Activated T-helper 1 cell treated with anti-CD3 and anti-CD28 coated beads, Interleukin-12 subunit alpha, Interleukin-12 subunit beta, Interleukin-2, Interleukin-4 antibody, amounts not matched to agents 30 ng/mL and 10 ng/mL and 1 ng/mL, durations not matched to agents 14 hours and 24 hours and 36 hours (primary cell): ENCODE data around the gene RXRA. TPM values are rescaled to one million over a fixed set of nuclear protein-coding genes. Genes with fewer than 3 reads are reported as not detected.

Experiments
- DNase-seq: peaks from one replicate; pipeline ENCODE4 v3.0.0; 2021; ENCODE audit warnings: low spot score
- H3K27ac Mint-ChIP-seq: one replicate; pipeline ENCODE4 v1.8.0; 2021; ENCODE audit warnings: mild to moderate bottlenecking, mixed read lengths
- H3K27me3 Mint-ChIP-seq: one replicate; pipeline ENCODE4 v1.8.0; 2022; ENCODE audit warnings: mild to moderate bottlenecking, moderate library complexity, mixed read lengths; ENCODE audit not compliant: insufficient read depth
- H3K36me3 Mint-ChIP-seq: one replicate; pipeline ENCODE4 v1.8.0; 2021; ENCODE audit warnings: low read depth, mixed read lengths
- H3K4me1 Mint-ChIP-seq: one replicate; pipeline ENCODE4 v1.8.0; 2021; ENCODE audit warnings: low read depth, mixed read lengths
- H3K4me3 Mint-ChIP-seq: one replicate; pipeline ENCODE4 v1.8.0; 2021; ENCODE audit warnings: mild to moderate bottlenecking, moderate library complexity, mixed read lengths
- H3K9me3 Mint-ChIP-seq: one replicate; pipeline ENCODE4 v1.8.0; 2021; ENCODE audit warnings: mixed read lengths
- intact Hi-C: fragments of 100-400 bp; cut with micrococcal nuclease; formaldehyde crosslinking; loops from one replicate; pipeline ENCODE4 v1.15.1; 2024
- total RNA-seq: library from RNA; stranded (reverse); gene quantifications from 2 replicates; pipeline ENCODE4 v1.2.3, GENCODE V29; 2022

The RXRA gene
- total RNA-seq, 1 donor from 2014 or later = 0.91 TPM

- H3K9me3 Mint-ChIP-seq = no peaks in the 10 kb centered on the region
- no peaks in the 10 kb centered on the region for H3K4me1 Mint-ChIP-seq
- intact Hi-C loops = loop anchor here (1.0 kb wide), 1 partner anchor 11 kb away; no protein-coding TSS in a partner anchor
- no peak overlapping the region for H3K4me3 Mint-ChIP-seq
- H3K36me3 Mint-ChIP-seq = no peaks in the 10 kb centered on the region
- no peak for DNase-seq
- H3K27me3 Mint-ChIP-seq = peaks cover 4% of the 10 kb centered on the region
- H3K27ac Mint-ChIP-seq = no peak overlapping the region
Measured at GRCh38 chr9:134412298-134412711, 86.0 kb downstream of the RXRA start.

- no peaks in the 10 kb centered on the region for H3K4me1 Mint-ChIP-seq
- no peak overlapping the region for H3K27ac Mint-ChIP-seq
- DNase-seq = no peak
- H3K36me3 Mint-ChIP-seq = no peaks in the 10 kb centered on the region
- H3K27me3 Mint-ChIP-seq = peaks cover 4% of the 10 kb centered on the region
- no peak overlapping the region for H3K4me3 Mint-ChIP-seq
- intact Hi-C loops = no loop called here
- H3K9me3 Mint-ChIP-seq = no peaks in the 10 kb centered on the region
Measured at GRCh38 chr9:134413112-134413715, 87.0 kb downstream of the RXRA start.

DNA sequence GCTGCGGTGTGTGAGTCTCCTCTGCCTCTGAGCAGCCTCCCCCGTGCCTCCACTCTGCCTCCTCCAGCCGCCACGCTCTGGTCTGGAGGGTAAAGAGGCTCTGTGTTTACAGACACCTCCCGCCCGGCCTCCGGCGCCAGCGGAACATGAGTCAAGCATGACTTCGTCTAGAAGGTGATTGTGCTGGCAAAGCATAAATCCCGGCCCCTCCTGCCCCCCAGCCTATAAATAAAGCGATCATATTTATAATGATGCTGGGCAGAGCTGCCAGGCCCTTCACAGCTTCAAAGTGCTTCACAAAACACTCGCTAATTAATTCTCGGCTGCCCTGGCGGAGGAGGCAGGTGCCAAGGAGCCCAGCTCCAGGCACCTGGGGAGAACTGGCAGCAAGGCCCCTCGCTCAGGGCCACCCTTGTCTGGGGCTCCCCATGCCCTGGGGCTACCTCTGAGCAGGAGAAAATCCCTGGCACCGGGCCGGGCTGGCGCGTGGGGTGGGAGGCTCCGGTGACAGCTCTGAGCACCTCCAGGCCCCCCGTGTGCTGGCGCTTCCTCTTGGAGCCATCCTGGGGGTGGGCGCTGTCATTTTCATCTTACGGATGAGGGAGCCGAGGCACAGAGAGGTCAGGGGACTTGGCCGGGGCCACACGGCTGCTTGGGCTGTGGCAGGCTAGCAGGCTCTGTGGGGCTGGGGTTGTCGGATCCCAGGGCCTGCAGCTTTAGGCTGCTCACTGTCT, 87.8 kb downstream of the RXRA start:
- no peak for DNase-seq
- H3K4me3 Mint-ChIP-seq = no peak overlapping the region
- intact Hi-C loops = no loop called here
- H3K4me1 Mint-ChIP-seq = no peaks in the 10 kb centered on the region
- no peaks in the 10 kb centered on the region for H3K9me3 Mint-ChIP-seq
- no peaks in the 10 kb centered on the region for H3K36me3 Mint-ChIP-seq
- no peak overlapping the region for H3K27ac Mint-ChIP-seq
- H3K27me3 Mint-ChIP-seq = peaks cover 4% of the 10 kb centered on the region

GRCh38 chr9:134414900-134415425, 88.7 kb downstream of the RXRA start:
- H3K27ac Mint-ChIP-seq = no peak overlapping the region
- DNase-seq = no peak
- H3K27me3 Mint-ChIP-seq = peaks cover 2% of the 10 kb centered on the region
- H3K4me3 Mint-ChIP-seq = no peak overlapping the region
- intact Hi-C loops = no loop called here
- H3K4me1 Mint-ChIP-seq = no peaks in the 10 kb centered on the region
- no peaks in the 10 kb centered on the region for H3K9me3 Mint-ChIP-seq
- H3K36me3 Mint-ChIP-seq = no peaks in the 10 kb centered on the region

GRCh38 chr9:134416385-134417015, 90.2 kb downstream of the RXRA start:
- H3K9me3 Mint-ChIP-seq = no peaks in the 10 kb centered on the region

DNA sequence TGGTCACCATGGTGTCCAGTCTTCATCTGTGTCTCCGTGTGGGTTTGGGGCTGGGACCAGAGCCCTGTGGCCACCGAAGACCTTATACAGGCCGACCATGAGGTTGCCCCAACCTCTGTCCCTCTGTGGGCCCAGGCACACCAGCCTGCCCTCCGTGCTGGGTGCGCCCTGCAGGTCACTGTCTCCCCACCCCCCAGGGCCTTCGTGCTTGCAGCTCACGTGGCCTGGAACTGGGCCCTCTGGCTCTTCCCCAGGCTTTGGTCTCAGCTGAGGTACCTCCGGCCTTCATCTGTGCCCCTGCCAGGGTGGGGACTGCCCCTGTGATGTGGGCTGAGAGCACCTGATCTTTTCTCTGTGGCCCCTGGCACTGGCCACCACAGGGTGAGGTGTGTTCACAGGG, 92.1 kb downstream of the RXRA start:
- Mint-ChIP-seq H3K4me1 (no peaks in the 10 kb centered on the region), H3K9me3 (no peaks in the 10 kb centered on the region), H3K36me3 (no peaks in the 10 kb centered on the region), H3K4me3 (no peak overlapping the region), H3K27ac (no peak overlapping the region), H3K27me3 (peaks cover 2% of the 10 kb centered on the region)
- intact Hi-C loops = no loop called here
- DNase-seq = no peak

More at GRCh38 chr9:134416385-134417015, 90.2 kb downstream of the RXRA start:
- H3K4me3 Mint-ChIP-seq = no peak overlapping the region
- no peak overlapping the region for H3K27ac Mint-ChIP-seq
- no peaks in the 10 kb centered on the region for H3K4me1 Mint-ChIP-seq
- H3K36me3 Mint-ChIP-seq = no peaks in the 10 kb centered on the region
- intact Hi-C loops = no loop called here
- DNase-seq = no peak
- peaks cover 2% of the 10 kb centered on the region for H3K27me3 Mint-ChIP-seq

DNA sequence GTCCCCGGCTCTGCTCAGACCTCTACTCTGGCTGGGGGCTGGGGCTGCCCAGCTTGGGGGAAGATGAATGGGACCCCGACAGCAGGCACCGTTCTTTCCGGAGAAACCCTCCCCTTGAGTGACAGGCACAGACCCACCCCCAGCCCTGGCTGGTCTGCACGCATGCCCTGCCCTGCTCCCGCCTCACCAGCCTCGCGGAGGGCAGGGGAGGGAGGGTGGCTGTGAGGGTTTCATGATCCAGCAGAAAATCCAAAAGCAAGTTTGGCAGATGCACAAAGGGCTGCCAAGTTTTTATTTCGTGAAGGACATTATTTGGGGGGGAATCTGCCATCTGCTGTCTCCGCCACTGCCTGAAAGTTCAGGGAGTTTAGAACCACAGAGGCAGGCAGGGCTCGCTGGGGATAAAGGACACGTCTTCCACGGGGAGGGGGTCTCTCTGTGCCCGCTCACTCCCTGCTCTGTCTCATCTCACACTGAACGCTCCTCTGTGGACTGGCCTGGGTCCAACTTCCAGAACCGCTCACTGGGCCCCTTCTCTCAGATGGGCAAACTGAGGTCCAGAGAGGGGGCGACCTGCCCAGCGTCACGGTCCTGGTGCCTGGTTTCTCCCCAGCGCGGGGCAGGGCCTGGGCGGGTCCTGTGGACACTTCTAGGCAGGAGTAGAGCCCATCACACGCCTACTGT, 92.9 kb downstream of the RXRA start:
- no peaks in the 10 kb centered on the region for H3K4me1 Mint-ChIP-seq
- no peak overlapping the region for H3K27ac Mint-ChIP-seq

DNA sequence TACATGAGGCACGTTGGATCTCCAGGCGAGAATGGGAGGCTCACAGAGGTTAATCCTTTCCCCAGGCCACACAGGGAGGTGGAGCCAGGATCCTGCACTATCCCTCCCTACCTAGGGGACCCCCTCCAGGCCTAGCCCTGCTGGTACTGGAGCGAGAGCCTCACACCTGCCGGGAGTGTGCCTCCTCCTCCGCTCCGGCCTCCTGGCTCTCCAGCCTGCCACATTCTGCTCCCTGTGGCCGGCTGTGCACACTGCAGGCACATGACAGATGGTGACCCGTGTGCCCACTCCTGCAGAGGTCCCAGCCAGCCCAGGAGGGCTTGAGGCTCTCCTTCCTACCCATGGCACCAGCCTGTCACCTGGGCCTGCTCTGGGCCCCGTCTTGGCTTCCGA, 93.4 kb downstream of the RXRA start:
- Mint-ChIP-seq H3K36me3 (no peaks in the 10 kb centered on the region), H3K4me1 (no peaks in the 10 kb centered on the region), H3K9me3 (no peaks in the 10 kb centered on the region), H3K27me3 (peaks cover 2% of the 10 kb centered on the region), H3K4me3 (no peak overlapping the region), H3K27ac (no peak overlapping the region)
- intact Hi-C loops = no loop called here
- DNase-seq = no peak

More for the DNA sequence above, 92.9 kb downstream of the RXRA start:
- peaks cover 2% of the 10 kb centered on the region for H3K27me3 Mint-ChIP-seq
- H3K9me3 Mint-ChIP-seq = no peaks in the 10 kb centered on the region
- no peak overlapping the region for H3K4me3 Mint-ChIP-seq
- H3K36me3 Mint-ChIP-seq = no peaks in the 10 kb centered on the region
- intact Hi-C loops = no loop called here
- DNase-seq = no peak

GRCh38 chr9:134420281-134420845, 94.1 kb downstream of the RXRA start:
- no peak overlapping the region for H3K4me3 Mint-ChIP-seq
- H3K27me3 Mint-ChIP-seq = peaks cover 2% of the 10 kb centered on the region
- intact Hi-C loops = no loop called here
- no peaks in the 10 kb centered on the region for H3K4me1 Mint-ChIP-seq
- no peak for DNase-seq
- no peaks in the 10 kb centered on the region for H3K9me3 Mint-ChIP-seq
- H3K27ac Mint-ChIP-seq = no peak overlapping the region
- H3K36me3 Mint-ChIP-seq = no peaks in the 10 kb centered on the region

GRCh38 chr9:134420974-134421432, 94.7 kb downstream of the RXRA start:
- H3K4me3 Mint-ChIP-seq = no peak overlapping the region
- DNase-seq = no peak
- no peaks in the 10 kb centered on the region for H3K36me3 Mint-ChIP-seq
- no peaks in the 10 kb centered on the region for H3K27me3 Mint-ChIP-seq
- intact Hi-C loops = no loop called here
- H3K4me1 Mint-ChIP-seq = no peaks in the 10 kb centered on the region
- H3K27ac Mint-ChIP-seq = no peak overlapping the region
- no peaks in the 10 kb centered on the region for H3K9me3 Mint-ChIP-seq

GRCh38 chr9:134421888-134422287, 95.6 kb downstream of the RXRA start:
- no peaks in the 10 kb centered on the region for H3K9me3 Mint-ChIP-seq
- intact Hi-C loops = no loop called here
- no peaks in the 10 kb centered on the region for H3K27me3 Mint-ChIP-seq
- H3K4me3 Mint-ChIP-seq = no peak overlapping the region
- H3K27ac Mint-ChIP-seq = no peak overlapping the region
- H3K4me1 Mint-ChIP-seq = no peaks in the 10 kb centered on the region
- no peak for DNase-seq
- no peaks in the 10 kb centered on the region for H3K36me3 Mint-ChIP-seq

DNA sequence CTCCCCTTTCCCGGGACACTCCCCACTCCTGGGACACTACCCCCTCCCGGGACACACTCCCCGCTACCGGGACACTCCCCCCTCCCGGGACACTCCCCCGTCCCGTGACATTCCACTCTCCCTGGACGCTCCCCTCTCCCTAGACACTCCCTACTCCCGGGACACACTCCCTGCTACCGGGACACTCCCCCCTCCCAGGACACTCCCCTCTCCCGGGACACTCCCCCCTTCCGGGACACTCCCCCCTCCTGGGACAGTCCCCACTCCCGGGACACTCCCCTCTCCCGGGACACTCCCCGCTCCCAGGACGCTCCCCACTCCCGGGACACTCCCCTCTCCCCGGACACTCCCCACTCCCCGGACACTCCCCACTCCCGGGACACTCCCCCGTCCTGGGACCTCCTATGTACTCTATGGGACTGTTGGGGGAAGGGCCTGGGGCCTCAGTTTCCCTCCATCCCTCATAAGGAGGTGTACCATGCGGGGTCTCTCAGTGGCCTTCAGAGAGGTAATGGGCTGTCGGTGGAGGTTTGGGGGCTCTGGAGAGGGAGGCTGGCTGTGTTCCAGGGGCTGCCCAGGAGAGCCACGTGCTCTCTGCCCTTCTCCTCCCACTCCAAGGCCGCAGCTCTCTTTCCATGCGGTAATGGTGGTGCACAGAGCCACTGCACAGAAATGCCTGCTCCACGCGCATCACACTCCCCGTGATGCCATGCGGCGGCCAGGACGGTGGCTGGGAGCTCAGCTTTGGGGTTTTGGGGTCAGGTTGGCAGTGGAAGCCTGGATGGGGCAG, 96.2 kb downstream of the RXRA start:
- H3K4me1 Mint-ChIP-seq = no peaks in the 10 kb centered on the region
- H3K9me3 Mint-ChIP-seq = no peaks in the 10 kb centered on the region
- no peak for DNase-seq
- no peak overlapping the region for H3K4me3 Mint-ChIP-seq
- no peak overlapping the region for H3K27ac Mint-ChIP-seq
- intact Hi-C loops = no loop called here
- no peaks in the 10 kb centered on the region for H3K27me3 Mint-ChIP-seq
- H3K36me3 Mint-ChIP-seq = no peaks in the 10 kb centered on the region
